GM21825 (cell line): ENCODE data around the gene KLK2.
A peak's percentile ranks its signal among the peaks of the same experiment; 100 is the strongest.
"Not testable (repeated sequence)": the region's sequence is repeated elsewhere in the genome, so short reads cannot be mapped to it uniquely, and the experiment has no call there.

Experiments
- ATAC-seq: cut with Tn5 transposase; IDR thresholded peaks from one replicate; pipeline ENCODE4 v1.9.1; 2021; ENCODE audit warnings: mild to moderate bottlenecking, moderate library complexity; ENCODE audit not compliant: unreplicated experiment

Gene KLK2

DNA sequence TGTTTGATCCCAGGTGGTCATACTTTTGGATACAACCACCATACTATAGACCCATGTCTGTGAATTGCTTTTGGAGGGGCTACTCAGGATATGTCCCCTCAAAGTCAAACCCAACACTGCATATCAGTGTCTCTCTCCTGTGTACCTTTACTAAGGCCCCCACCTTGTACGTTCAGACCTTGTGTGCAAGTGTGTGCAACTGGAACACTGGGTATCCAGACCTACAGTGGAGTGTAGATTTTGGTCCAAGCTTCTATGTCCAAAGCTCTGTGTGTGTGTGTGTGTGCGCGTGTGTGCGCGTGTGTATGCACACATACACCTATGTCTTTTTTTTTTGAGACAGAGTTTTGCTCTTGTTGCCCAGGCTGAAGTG, 18.0 kb downstream of the KLK2 start:
- no peak for ATAC-seq

DNA sequence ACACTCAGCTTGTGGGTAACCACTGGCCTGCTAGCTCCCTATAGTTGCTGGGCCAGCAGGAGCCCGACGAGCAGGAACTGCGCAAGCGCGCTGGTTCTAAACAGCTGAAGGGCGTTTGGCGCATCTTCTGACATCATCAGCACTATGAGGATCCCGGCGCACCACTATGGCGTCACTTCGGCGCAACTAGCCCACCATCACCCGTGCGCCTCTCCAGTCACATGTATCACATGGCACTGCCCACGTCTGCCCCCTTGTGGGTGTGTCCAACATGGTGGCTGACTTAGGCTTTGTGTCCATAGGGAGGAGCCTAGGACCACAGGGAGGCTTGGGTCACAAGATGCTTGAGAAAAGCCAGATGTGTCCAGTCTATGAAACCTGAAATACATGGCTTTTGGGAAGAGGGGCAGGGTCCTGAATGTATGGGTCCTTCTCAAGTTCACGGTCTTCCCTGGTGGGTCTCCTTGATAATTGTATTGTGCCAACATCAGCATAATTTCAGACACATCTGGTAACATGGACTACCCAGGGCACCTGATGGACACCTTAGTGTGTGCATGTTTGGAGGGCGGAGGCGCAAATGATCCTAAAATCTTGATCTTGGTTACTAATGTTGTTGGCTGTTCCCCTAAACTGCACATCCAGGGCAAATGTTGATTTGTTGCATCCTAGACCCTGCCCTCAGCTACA, 20.0 kb downstream of the KLK2 start:
- no peak for ATAC-seq

GRCh38 chr19:50894478-50895356, 21.5 kb downstream of the KLK2 start:
- no peak for ATAC-seq

DNA sequence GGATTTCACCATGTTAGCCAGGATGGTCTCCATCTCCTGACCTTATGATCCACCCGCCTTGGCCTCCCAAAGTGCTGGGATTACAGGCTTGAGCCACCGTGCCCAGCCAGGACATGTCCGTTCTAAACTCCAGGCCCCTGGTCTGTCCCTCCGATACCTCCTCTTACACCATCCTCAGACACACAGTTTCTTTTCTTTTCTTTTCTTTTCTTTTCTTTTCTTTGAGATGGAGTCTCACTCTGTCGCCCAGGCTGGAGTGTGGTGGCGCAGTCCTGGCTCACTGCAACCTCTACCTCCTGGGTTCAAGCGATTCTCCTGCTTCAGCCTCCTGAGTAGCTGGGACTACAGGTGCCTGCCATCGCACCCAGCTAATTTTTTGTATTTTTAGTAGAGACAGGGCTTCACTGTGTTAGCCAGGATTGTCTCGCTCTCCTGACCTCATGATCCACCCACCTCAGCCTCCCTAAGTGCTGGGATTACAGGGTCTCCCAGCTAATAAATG, 22.9 kb downstream of the KLK2 start:
- ATAC-seq = not testable (repeated sequence)

GRCh38 chr19:50896591-50897190, 23.5 kb downstream of the KLK2 start:
- peak; percentile 79 for ATAC-seq

- ATAC-seq = peak; percentile 19
Observed at GRCh38 chr19:50897191-50897607, 24.0 kb downstream of the KLK2 start.

DNA sequence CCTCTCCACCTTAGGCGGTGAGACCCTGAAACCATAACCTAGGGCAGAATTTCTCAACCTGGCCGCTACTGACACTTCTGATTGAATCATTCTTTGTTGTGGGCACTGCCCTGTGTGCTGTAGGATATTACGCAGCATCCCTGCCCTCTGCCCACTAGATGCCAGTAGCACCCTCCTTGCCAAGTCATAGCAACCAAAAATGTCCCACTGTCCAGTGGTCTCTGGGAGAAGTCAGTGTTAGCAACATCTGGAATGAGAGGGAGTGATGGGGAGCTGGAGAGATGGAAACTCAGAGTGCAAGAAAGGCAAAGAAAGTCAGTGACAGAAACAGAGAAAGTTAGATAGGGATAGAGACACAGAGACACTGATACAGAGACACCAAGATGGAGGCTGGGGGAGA, 24.4 kb downstream of the KLK2 start:
- peak; percentile 9 for ATAC-seq

GRCh38 chr19:50898018-50898417, 24.8 kb downstream of the KLK2 start:
- no peak for ATAC-seq

- ATAC-seq = no peak
Observed at GRCh38 chr19:50899569-50899968, 26.3 kb downstream of the KLK2 start.

DNA sequence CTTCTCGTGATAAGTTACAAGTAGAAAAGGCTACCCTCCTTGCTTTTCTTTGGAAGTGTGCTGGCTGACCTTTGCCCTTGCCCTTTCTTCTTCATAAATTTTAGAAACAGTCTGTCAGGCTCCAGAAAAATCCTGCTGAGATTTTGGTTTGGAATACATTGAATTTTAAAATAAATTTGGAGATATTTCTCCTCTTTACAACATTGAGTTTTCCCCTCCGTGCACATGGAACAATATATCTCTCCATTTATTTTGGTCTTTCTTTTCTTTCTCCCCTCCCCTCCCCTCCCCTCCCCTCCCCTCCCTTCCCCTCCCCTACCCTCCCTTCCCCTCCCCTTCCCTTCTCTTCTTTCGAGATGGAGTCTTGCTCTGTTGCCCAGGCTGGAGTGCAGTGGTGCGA, 29.4 kb downstream of the KLK2 start:
- ATAC-seq = no peak

- no peak for ATAC-seq
Observed at GRCh38 chr19:50906217-50906616, 33.0 kb downstream of the KLK2 start.

GRCh38 chr19:50908336-50908735, 35.1 kb downstream of the KLK2 start:
- ATAC-seq = no peak

DNA sequence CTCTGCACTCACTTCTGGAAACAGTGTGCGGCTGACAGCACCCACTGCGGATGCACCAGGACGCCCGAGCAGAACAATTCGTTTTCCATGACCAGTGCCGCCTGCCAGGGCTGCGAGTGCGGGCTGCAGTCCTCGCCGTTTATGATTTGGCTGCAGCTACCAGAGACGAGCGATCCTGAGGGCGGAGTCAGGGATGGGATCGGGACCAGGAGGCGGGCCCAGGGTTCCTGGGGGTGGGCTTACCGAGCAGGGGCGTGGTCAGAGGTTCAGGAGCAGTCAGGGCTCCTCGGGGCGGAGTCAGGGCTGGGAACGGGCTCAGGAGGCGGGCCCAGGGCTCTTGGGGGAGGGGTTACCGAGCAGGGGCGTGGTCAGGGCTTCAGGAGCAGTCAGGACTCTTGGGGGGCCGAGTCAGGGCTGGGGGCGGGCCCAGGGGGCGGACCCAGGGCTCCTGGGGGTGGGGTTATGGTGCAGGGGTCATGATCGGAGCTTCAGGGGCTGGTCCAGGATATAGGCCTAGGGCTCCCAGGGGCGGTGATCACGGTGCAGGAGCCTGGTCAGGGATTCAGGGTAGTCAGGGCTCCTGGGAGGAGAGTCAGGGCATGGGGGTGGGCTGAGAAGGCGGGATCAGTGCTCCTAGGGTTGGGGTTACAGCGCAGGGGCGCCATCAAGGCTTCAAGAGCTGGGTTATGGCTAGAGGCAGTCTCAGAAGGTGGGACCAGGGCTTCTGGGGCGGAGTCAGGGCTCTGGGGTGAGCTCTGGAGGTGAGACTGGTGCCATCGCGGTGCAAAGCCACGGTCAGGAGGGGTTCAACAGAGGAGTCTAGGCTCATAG, 36.2 kb downstream of the KLK2 start:
- peak; percentile 52 for ATAC-seq

DNA sequence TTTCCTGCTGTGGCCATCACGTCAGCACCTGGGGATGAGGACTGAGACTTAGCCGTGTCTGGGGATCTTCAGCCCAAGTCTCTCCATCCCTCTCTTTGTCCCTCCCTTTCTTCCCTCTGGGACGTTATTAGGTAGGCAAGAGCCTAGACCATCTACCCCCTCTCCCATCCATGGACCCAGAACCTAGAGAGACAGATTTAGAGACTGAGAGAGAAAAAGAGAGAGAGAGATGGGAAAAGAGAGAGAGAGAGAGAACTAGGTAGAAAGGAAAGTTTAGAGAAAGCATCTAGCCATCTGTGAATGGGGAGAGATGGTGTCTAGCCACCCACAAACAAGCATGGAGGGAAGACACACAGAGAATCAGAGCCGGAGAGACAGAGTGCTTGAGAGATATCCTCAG, 37.5 kb downstream of the KLK2 start:
- ATAC-seq = no peak

GRCh38 chr19:50911206-50912101, 38.2 kb downstream of the KLK2 start, which contains the start of gene KLK4:
KLK4 (minus strand) TSS chr19:50911395; CDS start chr19:50910738, 657 bp downstream.
- no peak for ATAC-seq

DNA sequence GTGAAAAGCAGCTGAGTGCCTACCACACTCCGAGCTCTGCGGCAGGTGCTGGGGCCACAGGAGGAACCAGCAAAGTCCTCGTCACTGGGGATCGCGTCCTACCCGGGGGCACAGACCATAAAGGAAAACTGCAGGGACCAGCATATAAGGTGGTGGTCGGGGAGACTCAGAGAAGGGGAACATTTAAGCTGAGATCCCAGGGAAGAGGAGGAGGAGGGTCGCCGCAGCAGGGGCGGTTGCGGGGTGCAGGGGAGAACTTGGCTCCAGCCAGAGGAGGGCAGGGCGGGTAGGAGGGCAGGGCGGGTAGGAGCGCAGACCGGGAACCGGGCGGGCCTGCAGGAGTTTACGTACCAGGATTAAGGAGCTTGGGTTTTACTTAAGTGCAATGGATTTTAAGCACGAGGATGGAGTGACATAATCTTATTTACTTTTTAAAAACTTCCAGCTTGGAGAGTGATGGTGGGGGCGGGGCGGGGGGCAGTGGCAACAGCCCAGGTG, 38.9 kb downstream of the KLK2 start:
- no peak for ATAC-seq

GRCh38 chr19:50912727-50913716, 39.8 kb downstream of the KLK2 start:
- ATAC-seq = no peak

DNA sequence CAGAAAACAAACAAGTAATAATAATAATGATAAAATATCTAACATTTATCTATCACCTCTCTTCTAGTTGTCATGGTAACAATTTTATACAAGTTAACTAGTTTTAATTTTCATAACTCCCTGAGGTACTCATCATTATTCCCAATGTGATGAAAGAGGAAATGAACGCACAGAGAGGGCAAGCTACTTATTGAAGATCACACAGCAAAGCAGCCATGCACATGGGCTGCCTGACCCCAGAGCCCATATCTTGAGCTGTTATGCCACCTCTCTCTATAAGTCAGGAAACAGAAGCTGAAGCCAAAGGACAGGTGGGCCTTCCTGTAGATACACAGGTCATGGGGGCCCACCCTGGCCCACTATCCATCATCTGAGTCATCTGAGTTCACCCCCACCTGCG, 42.8 kb downstream of the KLK2 start:
- ATAC-seq = no peak
